Lung (tissue), 12 donors: Measurements from ENCODE around the gene GET4. TPM values are rescaled to one million over a fixed set of nuclear protein-coding genes. Genes with fewer than 3 reads are reported as not detected.

ENCODE experiments used
- ATAC-seq: fragments of 200-7000 bp; cut with Tn5 transposase; one replicate; pipeline ENCODE4 v1.9.1; 2020; ENCODE audit warnings: moderate number of reproducible peaks; ENCODE audit not compliant: insufficient read depth, low FRiP score
- DNase-seq, 3 donors: peaks; one replicate each; pipeline ENCODE4 v3.0.0-alpha.2; 2013 to 2017
- H3K27ac ChIP-seq, 2 donors: one replicate each; pipeline ENCODE4 v1.5.1; 2013; ENCODE audit warnings: mild to moderate bottlenecking in 2 of 2, moderate library complexity in 2 of 2, control low read depth in 1 of 2, inconsistent platforms in 1 of 2, low read depth in 1 of 2, low read length in 1 of 2
- H3K27me3 ChIP-seq, 3 donors: one replicate each; pipeline ENCODE4 v1.5.1; 2013; ENCODE audit warnings: low read length in 2 of 3; ENCODE audit not compliant: control insufficient read depth in 3 of 3, insufficient read depth in 3 of 3
- H3K36me3 ChIP-seq, 4 donors: one replicate each; pipeline ENCODE4 v1.5.1; 2013; ENCODE audit warnings: low read length in 4 of 4, mild to moderate bottlenecking in 1 of 4, moderate library complexity in 1 of 4; ENCODE audit not compliant: control insufficient read depth in 4 of 4, insufficient read depth in 4 of 4
- H3K4me1 ChIP-seq, 5 donors: one replicate each; pipeline ENCODE4 v1.5.1; 2013; ENCODE audit warnings: low read length in 5 of 5, mild to moderate bottlenecking in 2 of 5, moderate library complexity in 1 of 5; ENCODE audit not compliant: control insufficient read depth in 5 of 5, insufficient read depth in 5 of 5
- H3K4me3 ChIP-seq: one replicate; pipeline ENCODE4 v1.5.1; 2013; ENCODE audit warnings: mild to moderate bottlenecking, control low read depth, moderate library complexity
- H3K9ac ChIP-seq, 2 donors: one replicate each; pipeline ENCODE4 v1.5.1; 2013; ENCODE audit warnings: low read length in 2 of 2, control low read depth in 1 of 2; ENCODE audit not compliant: insufficient read depth in 1 of 2
- H3K9me3 ChIP-seq, 4 donors: one replicate each; pipeline ENCODE4 v1.5.1; 2013; ENCODE audit warnings: low read length in 3 of 4, mild to moderate bottlenecking in 1 of 4, moderate library complexity in 1 of 4; ENCODE audit not compliant: control insufficient read depth in 4 of 4, insufficient read depth in 3 of 4
- WGBS, 2 donors: extraction: QIAGEN DNeasy Blood & Tissue Kit; methylation state at CpG; one replicate each; pipeline ENCODE4 v1.1.7; 2013; 5-methylcytosine and 5-hydroxymethylcytosine counted together
- polyA plus RNA-seq, 2 donors: library from polyadenylated mRNA; stranded (reverse); fragments of 200-250 nt; gene quantifications; one replicate each; pipeline ENCODE4 v1.2.1, GENCODE V29; 2013
- total RNA-seq, 2 donors: library from RNA; depleted of rRNA in 1 of 2; stranded (reverse); fragments of >200 nt in 1 of 2; gene quantifications; one replicate each; pipeline ENCODE4 v1.2.1, GENCODE V29; 2014 to 2021
- TF ChIP-seq, protein P1 (sequence below): IDR thresholded peaks from 2 replicates; pipeline ENCODE4 v1.5.1; 2012; ENCODE audit warnings: mild to moderate bottlenecking; ENCODE audit errors: control extremely low read depth, extremely low read depth
- donor health status: control.
- donor health status: control.
- donor health status: Bipolar disorder and iron deficiency.
- donor health status: healthy.
- donor health status: DM: yes; HTN: yes; CAD: no.

The GET4 gene
- total and polyA plus RNA-seq, 4 donors, result 34.1 to 41.8 (median 40.0) TPM

GRCh38 chr7:840001-840600, 36.3 kb upstream of the GET4 start:
- no peaks in the 10 kb centered on the region for H3K27me3 ChIP-seq
- H3K36me3 ChIP-seq, result peaks cover 5 to 42% (median 27%) of the 10 kb centered on the region in 4 donors
- no peak overlapping the region for H3K27ac ChIP-seq
- H3K9ac ChIP-seq, result no peak overlapping the region
- WGBS, 2 donors, result 91 to 92% methylated on average over 24 of the region's 24 CpGs
- no peaks in the 10 kb centered on the region for H3K9me3 ChIP-seq
- TF ChIP-seq, protein P1, sequence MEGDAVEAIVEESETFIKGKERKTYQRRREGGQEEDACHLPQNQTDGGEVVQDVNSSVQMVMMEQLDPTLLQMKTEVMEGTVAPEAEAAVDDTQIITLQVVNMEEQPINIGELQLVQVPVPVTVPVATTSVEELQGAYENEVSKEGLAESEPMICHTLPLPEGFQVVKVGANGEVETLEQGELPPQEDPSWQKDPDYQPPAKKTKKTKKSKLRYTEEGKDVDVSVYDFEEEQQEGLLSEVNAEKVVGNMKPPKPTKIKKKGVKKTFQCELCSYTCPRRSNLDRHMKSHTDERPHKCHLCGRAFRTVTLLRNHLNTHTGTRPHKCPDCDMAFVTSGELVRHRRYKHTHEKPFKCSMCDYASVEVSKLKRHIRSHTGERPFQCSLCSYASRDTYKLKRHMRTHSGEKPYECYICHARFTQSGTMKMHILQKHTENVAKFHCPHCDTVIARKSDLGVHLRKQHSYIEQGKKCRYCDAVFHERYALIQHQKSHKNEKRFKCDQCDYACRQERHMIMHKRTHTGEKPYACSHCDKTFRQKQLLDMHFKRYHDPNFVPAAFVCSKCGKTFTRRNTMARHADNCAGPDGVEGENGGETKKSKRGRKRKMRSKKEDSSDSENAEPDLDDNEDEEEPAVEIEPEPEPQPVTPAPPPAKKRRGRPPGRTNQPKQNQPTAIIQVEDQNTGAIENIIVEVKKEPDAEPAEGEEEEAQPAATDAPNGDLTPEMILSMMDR, result no peak
- peaks cover 0 to 9% (median 0%) of the 10 kb centered on the region in 5 donors for H3K4me1 ChIP-seq
- H3K4me3 ChIP-seq, result no peak overlapping the region
- no peak for ATAC-seq
- no peak for DNase-seq

GRCh38 chr7:841943-842342, 34.4 kb upstream of the GET4 start:
- no peaks in the 10 kb centered on the region for H3K9me3 ChIP-seq
- H3K27ac ChIP-seq, result peak overlapping the region in 1 of 2 donors; percentile 25
- TF ChIP-seq, protein P1, result no peak
- DNase-seq (peak in 1 of 3 donors; percentile 40), ATAC-seq (no peak)
- H3K27me3 ChIP-seq, result no peaks in the 10 kb centered on the region
- peaks cover 5 to 37% (median 31%) of the 10 kb centered on the region in 4 donors for H3K36me3 ChIP-seq
- H3K9ac ChIP-seq, result peak overlapping the region in 1 of 2 donors; percentile 38
- H3K4me3 ChIP-seq, result no peak overlapping the region
- H3K4me1 ChIP-seq, result peaks cover 0 to 2% (median 0%) of the 10 kb centered on the region in 5 donors
- WGBS, 2 donors, result 85 to 87% methylated on average over 16 of the region's 16 CpGs

DNA sequence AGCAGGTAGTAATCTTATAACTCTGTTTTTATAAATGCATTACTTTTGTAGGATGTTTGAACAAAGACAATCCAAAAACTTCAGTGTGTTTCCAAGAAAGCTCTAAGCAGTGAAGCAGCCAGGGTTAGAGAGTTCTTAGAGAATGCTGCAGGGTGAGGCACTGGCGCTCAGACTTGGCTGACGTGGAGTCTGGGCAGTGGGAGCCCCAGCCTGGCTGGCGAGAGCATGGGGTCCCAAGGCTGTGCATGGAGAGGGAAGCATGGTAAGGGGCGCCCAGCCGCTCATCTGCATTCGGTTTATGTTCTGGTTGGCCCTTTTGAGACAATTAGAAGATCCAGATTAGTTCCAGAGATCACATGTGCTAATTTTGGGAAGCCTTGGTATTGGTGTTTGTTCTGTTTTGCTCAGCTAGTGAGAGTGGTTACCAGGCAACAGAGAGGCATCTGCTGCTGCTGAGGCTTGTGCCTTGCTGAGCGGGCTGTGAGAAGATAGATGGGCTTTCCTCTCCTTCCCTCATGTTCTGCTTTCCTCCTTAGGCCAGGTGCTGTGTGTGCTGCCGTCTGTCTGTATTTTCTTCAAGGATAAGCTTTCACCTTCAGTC, 33.8 kb upstream of the GET4 start:
- DNase-seq, result no peak
- no peaks in the 10 kb centered on the region for H3K9me3 ChIP-seq
- H3K4me1 ChIP-seq, result no peaks in the 10 kb centered on the region
- H3K27ac ChIP-seq, result no peak overlapping the region
- peaks cover 5 to 37% (median 29%) of the 10 kb centered on the region in 4 donors for H3K36me3 ChIP-seq
- 90 to 92% methylated on average over 8 of the region's 8 CpGs for WGBS, 2 donors
- H3K27me3 ChIP-seq, result no peaks in the 10 kb centered on the region
- no peak overlapping the region for H3K9ac ChIP-seq
- no peak for ATAC-seq
- H3K4me3 ChIP-seq, result no peak overlapping the region
- TF ChIP-seq, protein P1, result no peak
